Tibial artery (tissue), 4 donors: Measurements from ENCODE around the gene PCK2.

Experiments used
- DNase-seq, 2 donors: peaks; one replicate each; pipeline ENCODE4 v3.0.0-alpha.2; 2019
- H3K27ac ChIP-seq, 2 donors: fragments of 200-600 bp; sonication (generic) in 1 of 2; 1 replicate in 1 of 2; 2 replicates in 1 of 2; pipeline ENCODE4 v1.5.1; 2018 to 2019; ENCODE audit warnings: mild to moderate bottlenecking in 1 of 2
- H3K27me3 ChIP-seq, 2 donors: fragments of 200-600 bp; sonication (generic) in 1 of 2; one replicate each; pipeline versions ENCODE4 v1.5.1 to v1.6.0; 2016 to 2019
- H3K36me3 ChIP-seq, 3 donors: fragments of 200-600 bp; sonication (generic) in 2 of 3; one replicate each; pipeline ENCODE4 v1.5.1; 2016 to 2019; ENCODE audit warnings: mild to moderate bottlenecking in 2 of 3
- H3K4me1 ChIP-seq, 4 donors: fragments of 200-600 bp; sonication (generic) in 2 of 4; 1 replicate in 3 of 4; 2 replicates in 1 of 4; pipeline ENCODE4 v1.5.1; 2016 to 2019
- H3K4me3 ChIP-seq, 2 donors: fragments of 200-600 bp; sonication (generic) in 1 of 2; 1 replicate in 1 of 2; 2 replicates in 1 of 2; pipeline ENCODE4 v1.5.1; 2018 to 2019; ENCODE audit warnings: mild to moderate bottlenecking in 2 of 2
- H3K9me3 ChIP-seq, 3 donors: fragments of 200-600 bp; sonication (generic) in 1 of 3; one replicate each; pipeline ENCODE4 v1.5.1; 2016 to 2019
- intact Hi-C: fragments of 100-400 bp; cut with DNase I; formaldehyde crosslinking; loops from one replicate; pipeline ENCODE4 v1.15.0; 2023; ENCODE audit warnings: low total_unique reads
- TF ChIP-seq, protein P1 (sequence below), 2 experiments: fragments of 200-600 bp in 1 of 2; fragments of 450-650 bp in 1 of 2; IDR thresholded peaks; one replicate each; pipeline ENCODE4 v1.5.1; 2017 to 2019; ENCODE audit warnings: antibody characterized with exemption in 2 of 2, mild to moderate bottlenecking in 1 of 2, moderate library complexity in 1 of 2

Gene PCK2

GRCh38 chr14:24052656-24053547 lies 41.2 kb upstream of the PCK2 start:
- intact Hi-C loops = no loop called here

DNA sequence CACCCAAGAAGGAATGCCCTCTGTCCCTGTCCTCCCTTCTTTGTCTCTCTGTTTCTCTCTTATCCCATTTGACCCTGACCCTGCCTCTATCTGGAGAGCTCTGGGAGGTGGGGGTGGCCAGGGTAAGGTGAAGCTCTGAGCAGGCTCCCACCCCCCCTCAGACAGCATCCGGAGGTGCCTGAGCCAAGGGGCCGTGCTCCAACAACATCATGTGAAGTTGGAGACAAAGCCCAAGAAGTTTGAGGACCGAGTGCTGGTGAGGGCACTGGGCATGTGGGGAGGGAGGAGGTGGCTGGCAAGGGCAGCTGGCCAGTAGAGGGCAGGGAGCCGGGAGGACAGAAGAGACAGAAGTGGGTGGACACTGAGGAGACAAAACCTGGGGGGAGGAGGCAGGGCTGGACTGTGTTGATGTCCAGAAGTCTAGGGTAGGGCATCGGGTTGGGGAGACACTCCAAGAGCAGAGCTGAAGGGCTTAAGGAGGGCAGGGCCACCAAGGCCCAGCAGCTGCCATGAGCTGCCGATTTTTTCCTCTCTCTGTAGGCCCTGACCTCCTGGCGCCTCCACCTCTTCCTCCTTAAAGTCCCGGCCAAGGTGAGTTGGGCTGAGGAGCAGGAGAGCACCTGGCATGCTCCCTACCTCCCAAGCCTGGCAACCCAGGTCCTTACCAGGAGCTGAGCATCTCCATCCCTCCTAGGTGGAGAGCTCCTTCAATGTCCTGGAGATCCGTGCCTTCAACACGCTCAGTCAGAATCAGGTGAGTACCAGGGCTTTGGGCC lies 40.4 kb upstream of the PCK2 start:
- H3K36me3 ChIP-seq = no peaks in the 10 kb centered on the region
- H3K27me3 ChIP-seq = peaks cover 0 to 38% of the 10 kb centered on the region in 2 donors
- TF ChIP-seq, protein P1, sequence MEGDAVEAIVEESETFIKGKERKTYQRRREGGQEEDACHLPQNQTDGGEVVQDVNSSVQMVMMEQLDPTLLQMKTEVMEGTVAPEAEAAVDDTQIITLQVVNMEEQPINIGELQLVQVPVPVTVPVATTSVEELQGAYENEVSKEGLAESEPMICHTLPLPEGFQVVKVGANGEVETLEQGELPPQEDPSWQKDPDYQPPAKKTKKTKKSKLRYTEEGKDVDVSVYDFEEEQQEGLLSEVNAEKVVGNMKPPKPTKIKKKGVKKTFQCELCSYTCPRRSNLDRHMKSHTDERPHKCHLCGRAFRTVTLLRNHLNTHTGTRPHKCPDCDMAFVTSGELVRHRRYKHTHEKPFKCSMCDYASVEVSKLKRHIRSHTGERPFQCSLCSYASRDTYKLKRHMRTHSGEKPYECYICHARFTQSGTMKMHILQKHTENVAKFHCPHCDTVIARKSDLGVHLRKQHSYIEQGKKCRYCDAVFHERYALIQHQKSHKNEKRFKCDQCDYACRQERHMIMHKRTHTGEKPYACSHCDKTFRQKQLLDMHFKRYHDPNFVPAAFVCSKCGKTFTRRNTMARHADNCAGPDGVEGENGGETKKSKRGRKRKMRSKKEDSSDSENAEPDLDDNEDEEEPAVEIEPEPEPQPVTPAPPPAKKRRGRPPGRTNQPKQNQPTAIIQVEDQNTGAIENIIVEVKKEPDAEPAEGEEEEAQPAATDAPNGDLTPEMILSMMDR (IDR thresholded peaks at IDR 0.05) = no peak
- no peaks in the 10 kb centered on the region for H3K9me3 ChIP-seq
- DNase-seq = peak in 1 of 2 donors; percentile 53
- H3K4me3 ChIP-seq = no peak overlapping the region
- intact Hi-C loops = no loop called here
- H3K4me1 ChIP-seq = peaks cover 0 to 20% (median 15%) of the 10 kb centered on the region in 4 donors
- H3K27ac ChIP-seq = no peak overlapping the region

More at GRCh38 chr14:24052656-24053547, 41.2 kb upstream of the PCK2 start:
- Histone ChIP-seq H3K4me3 (peak overlapping the region; percentile 56 to 60), H3K27ac (no peak overlapping the region), H3K4me1 (peaks cover 0 to 20% (median 15%) of the 10 kb centered on the region in 4 donors), H3K27me3 (peaks cover 0 to 38% of the 10 kb centered on the region in 2 donors), H3K36me3 (no peaks in the 10 kb centered on the region), H3K9me3 (no peaks in the 10 kb centered on the region)
- peak in 1 of 2 donors; percentile 32 for DNase-seq
- TF ChIP-seq, protein P1 (IDR thresholded peaks at IDR 0.05) = no peak

- DNase-seq = peak in 1 of 2 donors; percentile 33
- Histone ChIP-seq H3K27me3 (peaks cover 0 to 38% of the 10 kb centered on the region in 2 donors), H3K36me3 (no peaks in the 10 kb centered on the region), H3K4me3 (no peak overlapping the region), H3K9me3 (no peaks in the 10 kb centered on the region), H3K4me1 (peaks cover 0 to 20% (median 15%) of the 10 kb centered on the region in 4 donors), H3K27ac (no peak overlapping the region)
- intact Hi-C loops = no loop called here
- TF ChIP-seq, protein P1 (IDR thresholded peaks at IDR 0.05) = no peak
Measured at GRCh38 chr14:24054324-24054641, 39.8 kb upstream of the PCK2 start.

DNA sequence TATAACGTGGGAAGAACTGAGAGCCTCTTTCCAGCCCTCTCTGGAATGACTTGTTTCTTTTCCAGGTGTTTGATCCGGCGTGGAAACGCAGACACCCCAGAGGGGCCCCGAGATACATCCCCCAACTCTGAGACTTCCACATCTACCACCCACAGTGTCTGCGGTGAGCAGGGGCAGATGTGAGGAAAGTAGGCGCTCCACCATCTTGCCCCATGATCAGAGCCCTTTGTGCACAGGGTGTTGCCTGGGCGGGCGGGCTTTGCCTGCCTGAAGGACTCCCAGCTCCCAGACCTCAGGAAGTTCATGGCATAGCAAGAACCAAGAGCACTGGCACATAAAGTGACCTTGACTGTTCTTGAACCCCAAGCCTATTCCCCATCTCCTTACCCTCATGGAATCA lies 39.5 kb upstream of the PCK2 start:
- DNase-seq = peak in 1 of 2 donors; percentile 39
- peaks cover 0 to 38% of the 10 kb centered on the region in 2 donors for H3K27me3 ChIP-seq
- TF ChIP-seq, protein P1 (IDR thresholded peaks at IDR 0.05) = no peak
- H3K4me3 ChIP-seq = no peak overlapping the region
- intact Hi-C loops = loop anchor here (5.0 kb wide), 3 partner anchors 38 to 98 kb away; partner anchors contain the start of gene PCK2
- H3K9me3 ChIP-seq = no peaks in the 10 kb centered on the region
- no peak overlapping the region for H3K27ac ChIP-seq
- H3K36me3 ChIP-seq = no peaks in the 10 kb centered on the region
- H3K4me1 ChIP-seq = peaks cover 0 to 20% (median 15%) of the 10 kb centered on the region in 4 donors

- Histone ChIP-seq H3K36me3 (no peaks in the 10 kb centered on the region), H3K9me3 (no peaks in the 10 kb centered on the region), H3K4me1 (peaks cover 0 to 18% (median 14%) of the 10 kb centered on the region in 4 donors), H3K27me3 (peaks cover 0 to 38% of the 10 kb centered on the region in 2 donors), H3K27ac (no peak overlapping the region), H3K4me3 (no peak overlapping the region)
- DNase-seq = peak in 1 of 2 donors; percentile 2
- intact Hi-C loops = loop anchor here (5.0 kb wide), 3 partner anchors 36 to 96 kb away; partner anchors contain the start of gene PCK2
- TF ChIP-seq, protein P1 (IDR thresholded peaks at IDR 0.05) = no peak
Measured at GRCh38 chr14:24055971-24056799, 37.9 kb upstream of the PCK2 start.
